Spleen (tissue), 11 donors: ENCODE measurements around the gene CAMK2B. TPM values are rescaled to one million over a fixed set of nuclear protein-coding genes. Genes with fewer than 3 reads are reported as not detected.

Source experiments
- DNase-seq: peaks from one replicate; pipeline ENCODE4 v3.0.0-alpha.2; 2020
- H3K27ac ChIP-seq, 8 donors: fragments of 200-600 bp; sonication (generic) in 7 of 8; 1 replicate in 4 of 8; 2 replicates in 4 of 8; pipeline versions ENCODE4 v1.5.0 to v1.8.0; 2016 to 2021; ENCODE audit warnings: inconsistent platforms in 4 of 8, mild to moderate bottlenecking in 4 of 8, moderate library complexity in 1 of 8
- H3K27me3 ChIP-seq, 7 donors: fragments of 200-600 bp; sonication (generic) in 6 of 7; replicated peaks in 1 of 7; 1 replicate in 4 of 7; 2 replicates in 3 of 7; pipeline versions ENCODE4 v1.5.0 to v1.8.0; 2016 to 2021; ENCODE audit warnings: inconsistent platforms in 3 of 7, mild to moderate bottlenecking in 1 of 7
- H3K36me3 ChIP-seq, 6 donors: fragments of 200-600 bp; sonication (generic) in 5 of 6; 1 replicate in 4 of 6; 2 replicates in 2 of 6; pipeline versions ENCODE4 v1.5.0 to v1.8.0; 2016 to 2021; ENCODE audit warnings: inconsistent platforms in 2 of 6
- H3K4me1 ChIP-seq, 6 donors: fragments of 200-600 bp; sonication (generic) in 5 of 6; 1 replicate in 3 of 6; 2 replicates in 3 of 6; pipeline versions ENCODE4 v1.5.0 to v1.8.0; 2016 to 2021; ENCODE audit warnings: inconsistent platforms in 3 of 6
- H3K4me3 ChIP-seq, 8 donors: fragments of 200-600 bp; sonication (generic) in 7 of 8; 1 replicate in 4 of 8; 2 replicates in 4 of 8; pipeline versions ENCODE4 v1.5.0 to v1.8.0; 2016 to 2021; ENCODE audit warnings: inconsistent platforms in 4 of 8, mild to moderate bottlenecking in 4 of 8, moderate library complexity in 2 of 8
- H3K9me3 ChIP-seq, 8 donors: fragments of 200-600 bp; sonication (generic) in 7 of 8; 1 replicate in 4 of 8; 2 replicates in 4 of 8; pipeline versions ENCODE4 v1.5.0 to v1.8.0; 2016 to 2021; ENCODE audit warnings: inconsistent platforms in 4 of 8
- CTCF ChIP-seq, 11 experiments: fragments of 200-600 bp in 7 of 11; fragments of 450-650 bp in 4 of 11; sonication (generic) in 4 of 11; IDR thresholded peaks in 8 of 11; conservative IDR thresholded peaks in 3 of 11; 1 replicate in 7 of 11; 2 replicates in 4 of 11; pipeline versions ENCODE4 v1.4.0 to v1.8.0; 2016 to 2021; ENCODE audit warnings: antibody characterized with exemption in 11 of 11, inconsistent platforms in 4 of 11, mild to moderate bottlenecking in 1 of 11
- POLR2A ChIP-seq, 3 donors: fragments of 450-650 bp; IDR thresholded peaks; one replicate each; pipeline ENCODE4 v1.5.1; 2017; ENCODE audit warnings: antibody characterized with exemption in 3 of 3, mild to moderate bottlenecking in 1 of 3
- POLR2AphosphoS5 ChIP-seq, 3 donors: sonication (generic); formaldehyde crosslinking; IDR thresholded peaks; one replicate each; pipeline ENCODE4 v1.5.1; 2017; ENCODE audit warnings: antibody characterized with exemption in 3 of 3
- WGBS, 5 donors: extraction: QIAGEN DNeasy Blood & Tissue Kit in 3 of 5; methylation state at CpG; one replicate each; pipeline versions ENCODE4 v1.1.5 to v1.1.7; 2013 to 2018; 5-methylcytosine and 5-hydroxymethylcytosine counted together
- intact Hi-C: fragments of 100-400 bp; cut with DNase I; formaldehyde crosslinking; loops from one replicate; pipeline ENCODE4 v1.15.0; 2023; ENCODE audit warnings: low total_unique reads
- polyA plus RNA-seq, 3 donors: library from polyadenylated mRNA; stranded (reverse); fragments of 200-250 nt; gene quantifications; one replicate each; pipeline ENCODE4 v1.2.1, GENCODE V29; 2013
- total RNA-seq, 7 donors: library from RNA; depleted of rRNA in 3 of 7; stranded (reverse); fragments of >200 nt in 3 of 7; fragmentation: NEBNext Ultra II Directional in 4 of 7; extraction: Animal tissue kit (Norgen Biotek cat#: 25700) in 4 of 7; gene quantifications; one replicate each; pipeline versions ENCODE4 v1.1.0 to v1.2.1, GENCODE V29; 2016 to 2021
- donor health status: healthy with polysubstance abuse.
- donor health status: DM: no; HTN: no; CAD: no; lungs with moderate emphysema.
- donor health status: DM: no; HTN: no; CAD: no.
- donor health status: Bipolar disorder and iron deficiency.
- donor health status: healthy.
- donor health status: DM: no; HTN: no; CAD: no.
- donor health status: DM: yes; HTN: yes; CAD: no.

The CAMK2B gene
- total and polyA plus RNA-seq, 10 donors = 0.20 to 2.9 (median 0.61) TPM; not detected in 2

GRCh38 chr7:44282601-44283171 is 42.7 kb downstream of the CAMK2B start:
- Histone ChIP-seq H3K36me3 (no peaks in the 10 kb centered on the region), H3K4me1 (no peaks in the 10 kb centered on the region), H3K9me3 (no peaks in the 10 kb centered on the region), H3K27me3 (no peaks in the 10 kb centered on the region), H3K4me3 (no peak overlapping the region), H3K27ac (no peak overlapping the region)
- WGBS, 5 donors = 83 to 97% (median 90%) methylated on average over 4 to 10 of the region's 10 CpGs
- TF ChIP-seq CTCF (IDR thresholded peaks at IDR 0.05 in 8 of 11, conservative IDR thresholded peaks at IDR 0.05 in 3 of 11) (no peak), POLR2AphosphoS5 (IDR thresholded peaks at IDR 0.05) (no peak), POLR2A (IDR thresholded peaks at IDR 0.05) (no peak)
- intact Hi-C loops = no loop called here
- peak; percentile 63 for DNase-seq

- H3K4me1 ChIP-seq = no peaks in the 10 kb centered on the region
- WGBS, 5 donors = 70 to 84% (median 82%) methylated on average over 10 to 15 of the region's 15 CpGs
- H3K36me3 ChIP-seq = no peaks in the 10 kb centered on the region
- H3K27me3 ChIP-seq = no peaks in the 10 kb centered on the region
- no peak overlapping the region for H3K4me3 ChIP-seq
- H3K27ac ChIP-seq = no peak overlapping the region
- peak; percentile 51 for DNase-seq
- no peaks in the 10 kb centered on the region for H3K9me3 ChIP-seq
- intact Hi-C loops = no loop called here
- no peak for TF ChIP-seq POLR2A (IDR thresholded peaks at IDR 0.05)
Measured at GRCh38 chr7:44281811-44282600, 43.4 kb downstream of the CAMK2B start.

- no peak overlapping the region for H3K4me3 ChIP-seq
- H3K27ac ChIP-seq = no peak overlapping the region
- no peaks in the 10 kb centered on the region for H3K36me3 ChIP-seq
- intact Hi-C loops = no loop called here
- no peaks in the 10 kb centered on the region for H3K4me1 ChIP-seq
- peak; percentile 56 for DNase-seq
- peaks cover 0 to 5% (median 0%) of the 10 kb centered on the region in 7 donors for H3K27me3 ChIP-seq
- H3K9me3 ChIP-seq = no peaks in the 10 kb centered on the region
- WGBS, 5 donors = 83 to 92% (median 87%) methylated on average over 13 to 20 of the region's 20 CpGs
- TF ChIP-seq POLR2AphosphoS5 (IDR thresholded peaks at IDR 0.05) = no peak
- TF ChIP-seq POLR2A (IDR thresholded peaks at IDR 0.05) = no peak
- TF ChIP-seq CTCF (IDR thresholded peaks at IDR 0.05 in 8 of 11, conservative IDR thresholded peaks at IDR 0.05 in 3 of 11) = no peak
Measured at GRCh38 chr7:44280993-44281721, 44.2 kb downstream of the CAMK2B start.

GRCh38 chr7:44280636-44280992 is 44.8 kb downstream of the CAMK2B start:
- no peaks in the 10 kb centered on the region for H3K9me3 ChIP-seq
- H3K27me3 ChIP-seq = peaks cover 0 to 10% (median 0%) of the 10 kb centered on the region in 7 donors
- no peaks in the 10 kb centered on the region for H3K4me1 ChIP-seq
- DNase-seq = peak; percentile 46
- 74 to 88% (median 79%) methylated on average over 8 of the region's 8 CpGs for WGBS, 5 donors
- H3K27ac ChIP-seq = no peak overlapping the region
- intact Hi-C loops = no loop called here
- TF ChIP-seq POLR2AphosphoS5 (IDR thresholded peaks at IDR 0.05) (no peak), POLR2A (IDR thresholded peaks at IDR 0.05) (no peak), CTCF (IDR thresholded peaks at IDR 0.05 in 8 of 11, conservative IDR thresholded peaks at IDR 0.05 in 3 of 11) (no peak)
- H3K4me3 ChIP-seq = no peak overlapping the region
- no peaks in the 10 kb centered on the region for H3K36me3 ChIP-seq
